A673 (cell line): ENCODE measurements around the gene CT47C1.

ENCODE experiments used
- EZH2 ChIP-seq: fragments of 200-600 bp; sonication (generic); IDR thresholded peaks from 2 replicates; pipeline ENCODE4 v1.6.1; 2017; ENCODE audit warnings: borderline replicate concordance, low read depth, mild to moderate bottlenecking, mixed read lengths, antibody characterized with exemption, low read length; ENCODE audit not compliant: poor library complexity, severe bottlenecking
- TF ChIP-seq, protein P1 (sequence below): fragments of 300-800, 200-600 bp; sonication (generic); conservative IDR thresholded peaks from 2 replicates; pipeline ENCODE4 v1.5.1; 2017; ENCODE audit warnings: low read depth, mild to moderate bottlenecking, antibody characterized with exemption, low read length, moderate library complexity, mixed read lengths

DNA sequence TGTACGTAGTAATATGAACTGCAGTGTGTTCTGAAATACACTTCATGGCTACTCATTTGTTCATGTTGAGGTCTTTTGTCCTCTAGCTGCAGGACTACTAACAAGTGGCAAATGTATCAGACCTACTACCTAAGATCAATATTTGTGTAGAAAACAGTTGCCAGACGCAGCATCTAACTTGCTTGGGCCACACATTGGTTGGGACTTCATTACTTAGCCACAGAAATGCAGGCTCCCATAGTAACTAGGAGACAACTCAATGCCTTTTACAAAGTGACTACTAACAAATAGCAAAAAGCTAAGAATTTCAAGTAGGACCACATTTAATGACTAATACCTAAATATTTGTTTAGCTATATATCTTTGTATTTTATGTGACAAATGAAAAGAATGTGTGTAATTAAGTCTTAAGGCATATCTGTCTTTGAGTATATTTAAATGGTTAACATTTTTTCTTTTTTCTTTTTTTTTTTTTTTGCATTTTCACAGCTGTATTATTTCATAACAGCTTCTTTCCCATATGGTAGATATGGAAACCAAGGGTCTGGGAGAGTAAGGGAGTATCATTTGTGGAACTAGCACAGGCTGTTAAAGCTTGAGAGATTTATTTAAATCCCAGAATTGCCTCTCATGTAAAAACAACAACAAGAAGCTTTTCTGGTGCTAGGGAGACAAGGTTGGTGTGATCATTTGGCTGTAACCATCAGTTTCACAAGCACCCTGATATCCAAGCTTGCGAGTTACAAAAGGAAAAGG, 2.7 kb downstream of the CT47C1 start:
- TF ChIP-seq, protein P1, sequence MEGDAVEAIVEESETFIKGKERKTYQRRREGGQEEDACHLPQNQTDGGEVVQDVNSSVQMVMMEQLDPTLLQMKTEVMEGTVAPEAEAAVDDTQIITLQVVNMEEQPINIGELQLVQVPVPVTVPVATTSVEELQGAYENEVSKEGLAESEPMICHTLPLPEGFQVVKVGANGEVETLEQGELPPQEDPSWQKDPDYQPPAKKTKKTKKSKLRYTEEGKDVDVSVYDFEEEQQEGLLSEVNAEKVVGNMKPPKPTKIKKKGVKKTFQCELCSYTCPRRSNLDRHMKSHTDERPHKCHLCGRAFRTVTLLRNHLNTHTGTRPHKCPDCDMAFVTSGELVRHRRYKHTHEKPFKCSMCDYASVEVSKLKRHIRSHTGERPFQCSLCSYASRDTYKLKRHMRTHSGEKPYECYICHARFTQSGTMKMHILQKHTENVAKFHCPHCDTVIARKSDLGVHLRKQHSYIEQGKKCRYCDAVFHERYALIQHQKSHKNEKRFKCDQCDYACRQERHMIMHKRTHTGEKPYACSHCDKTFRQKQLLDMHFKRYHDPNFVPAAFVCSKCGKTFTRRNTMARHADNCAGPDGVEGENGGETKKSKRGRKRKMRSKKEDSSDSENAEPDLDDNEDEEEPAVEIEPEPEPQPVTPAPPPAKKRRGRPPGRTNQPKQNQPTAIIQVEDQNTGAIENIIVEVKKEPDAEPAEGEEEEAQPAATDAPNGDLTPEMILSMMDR, result no peak
- TF ChIP-seq EZH2, result no peak
